CD14-positive monocyte (primary cell): ENCODE data around the gene ATG16L2. TPM values are rescaled to one million over a fixed set of nuclear protein-coding genes. Genes with fewer than 3 reads are reported as not detected.
A peak's percentile ranks its signal among the peaks of the same experiment; 100 is the strongest.

ENCODE experiments used
- DNase-seq, 3 donors: peaks; one replicate each; pipeline ENCODE4 v3.0.0-alpha.2; 2011 to 2022
- H2AFZ ChIP-seq: 2 replicates; pipeline ENCODE4 v1.6.0; 2012; ENCODE audit warnings: mild to moderate bottlenecking, low read depth, low read length, inconsistent platforms; ENCODE audit not compliant: insufficient read depth, poor library complexity, severe bottlenecking
- H3K27ac ChIP-seq, 2 donors: 1 replicate in 1 of 2; 2 replicates in 1 of 2; pipeline ENCODE4 v1.5.1; 2012 to 2013; ENCODE audit warnings: low read length in 2 of 2, control low read depth in 1 of 2, inconsistent platforms in 1 of 2, low read depth in 1 of 2, mild to moderate bottlenecking in 1 of 2
- H3K27me3 ChIP-seq, 2 donors: one replicate each; pipeline versions ENCODE4 v1.6.0 to v1.6.1; 2011 to 2013; ENCODE audit warnings: low read length in 2 of 2; ENCODE audit not compliant: control insufficient read depth in 2 of 2, insufficient read depth in 2 of 2
- H3K36me3 ChIP-seq, 2 donors: replicated peaks in 1 of 2; 1 replicate in 1 of 2; 2 replicates in 1 of 2; pipeline versions ENCODE4 v1.5.1 to v1.6.1; 2012 to 2013; ENCODE audit warnings: low read length in 2 of 2, control low read depth in 1 of 2, inconsistent platforms in 1 of 2, mild to moderate bottlenecking in 1 of 2; ENCODE audit not compliant: insufficient read depth in 2 of 2, control insufficient read depth in 1 of 2
- H3K4me1 ChIP-seq, 2 donors: 1 replicate in 1 of 2; 2 replicates in 1 of 2; pipeline versions ENCODE4 v1.5.1 to v1.6.1; 2012 to 2013; ENCODE audit warnings: low read length in 2 of 2, control low read depth in 1 of 2, inconsistent platforms in 1 of 2, mild to moderate bottlenecking in 1 of 2, moderate library complexity in 1 of 2; ENCODE audit not compliant: insufficient read depth in 2 of 2, control insufficient read depth in 1 of 2
- H3K4me2 ChIP-seq: replicated peaks from 2 replicates; pipeline ENCODE3; 2012; ENCODE audit warnings: low read length, moderate library complexity, mild to moderate bottlenecking; ENCODE audit not compliant: poor library complexity, severe bottlenecking; ENCODE audit errors: extremely low read depth
- H3K4me3 ChIP-seq, 3 experiments: fragments of 200-600 bp in 1 of 3; sonication (generic) in 1 of 3; replicated peaks in 1 of 3; 1 replicate in 2 of 3; 2 replicates in 1 of 3; pipeline ENCODE4 v1.5.1; 2011 to 2013; ENCODE audit warnings: low read length in 3 of 3, mild to moderate bottlenecking in 3 of 3, control low read depth in 2 of 3, low read depth in 2 of 3, inconsistent platforms in 1 of 3, moderate library complexity in 1 of 3
- H3K79me2 ChIP-seq: 2 replicates; pipeline ENCODE4 v1.6.0; 2012; ENCODE audit warnings: mild to moderate bottlenecking, control low read depth, inconsistent platforms, low read length, moderate library complexity; ENCODE audit not compliant: insufficient read depth
- H3K9ac ChIP-seq: 2 replicates; pipeline ENCODE4 v1.6.0; 2017; ENCODE audit warnings: low read length, mild to moderate bottlenecking; ENCODE audit not compliant: insufficient read depth, poor library complexity, severe bottlenecking
- H3K9me3 ChIP-seq, 2 donors: replicated peaks in 1 of 2; 1 replicate in 1 of 2; 2 replicates in 1 of 2; pipeline versions ENCODE4 v1.5.1 to v1.6.1; 2012 to 2013; ENCODE audit warnings: low read length in 2 of 2, control low read depth in 1 of 2; ENCODE audit not compliant: control insufficient read depth in 1 of 2, insufficient read depth in 1 of 2
- H4K20me1 ChIP-seq: 2 replicates; pipeline ENCODE4 v1.6.0; 2012; ENCODE audit warnings: mild to moderate bottlenecking, low read length, control low read depth, moderate library complexity; ENCODE audit not compliant: insufficient read depth
- H3K27ac Mint-ChIP-seq, 7 donors: one replicate each; pipeline ENCODE4 v1.8.0; 2020; ENCODE audit warnings: mild to moderate bottlenecking in 7 of 7, mixed read lengths in 7 of 7, moderate library complexity in 6 of 7, inconsistent platforms in 2 of 7
- H3K27me3 Mint-ChIP-seq, 3 donors: one replicate each; pipeline ENCODE4 v1.8.0; 2021 to 2022; ENCODE audit warnings: low read depth in 3 of 3, mild to moderate bottlenecking in 3 of 3, mixed read lengths in 3 of 3, moderate library complexity in 3 of 3, inconsistent platforms in 1 of 3
- H3K36me3 Mint-ChIP-seq, 2 donors: one replicate each; pipeline ENCODE4 v1.8.0; 2020; ENCODE audit warnings: mixed read lengths in 2 of 2, inconsistent platforms in 1 of 2, mild to moderate bottlenecking in 1 of 2
- H3K4me1 Mint-ChIP-seq: one replicate; pipeline ENCODE4 v1.8.0; 2020; ENCODE audit warnings: mild to moderate bottlenecking, mixed read lengths
- H3K4me3 Mint-ChIP-seq, 2 donors: one replicate each; pipeline ENCODE4 v1.8.0; 2020; ENCODE audit warnings: mild to moderate bottlenecking in 2 of 2, mixed read lengths in 2 of 2, moderate library complexity in 1 of 2
- H3K9me3 Mint-ChIP-seq, 7 donors: one replicate each; pipeline ENCODE4 v1.8.0; 2020 to 2022; ENCODE audit warnings: mixed read lengths in 7 of 7, mild to moderate bottlenecking in 6 of 7, moderate library complexity in 6 of 7, inconsistent platforms in 2 of 7
- WGBS: methylation state at CpG from one replicate; pipeline ENCODE4 v1.1.5; 2013; ENCODE audit warnings: missing lambda C conversion rate; ENCODE audit not compliant: insufficient coverage; 5-methylcytosine and 5-hydroxymethylcytosine counted together
- intact Hi-C, 2 donors: fragments of 100-400 bp; cut with micrococcal nuclease; formaldehyde crosslinking; loops; one replicate each; pipeline versions ENCODE4 v1.15.0 to v1.15.1; 2023
- polyA plus RNA-seq, 3 donors: library from polyadenylated mRNA; depleted of rRNA in 1 of 3; unstranded in 2 of 3; stranded (reverse) in 1 of 3; fragments of 300-500 nt in 2 of 3; fragments of >200 nt in 1 of 3; fragmentation: Illumina TruSeq in 2 of 3; gene quantifications; 1 replicate in 2 of 3; 2 replicates in 1 of 3; pipeline ENCODE4 v1.2.3, GENCODE V29; 2012 to 2021
- TF ChIP-seq, protein P1 (sequence below): fragments of 200-600 bp; IDR thresholded peaks from one replicate; pipeline ENCODE4 v1.8.0; 2022; ENCODE audit warnings: antibody characterized with exemption, mild to moderate bottlenecking

The ATG16L2 gene
- polyA plus RNA-seq, 3 donors, result 36.9 to 975 (median 46.8) TPM

GRCh38 chr11:72833083-72833733 is 19.0 kb downstream of the ATG16L2 start:
- WGBS, result 100% methylated on average over 1 of the region's 5 CpGs
- no peak overlapping the region for H3K9ac ChIP-seq
- intact Hi-C loops, result loop anchor here in 1 of 2 donors (5.0 to 10.0 kb wide), 2 partner anchors 344 to 412 kb away; no protein-coding TSS in a partner anchor

DNA sequence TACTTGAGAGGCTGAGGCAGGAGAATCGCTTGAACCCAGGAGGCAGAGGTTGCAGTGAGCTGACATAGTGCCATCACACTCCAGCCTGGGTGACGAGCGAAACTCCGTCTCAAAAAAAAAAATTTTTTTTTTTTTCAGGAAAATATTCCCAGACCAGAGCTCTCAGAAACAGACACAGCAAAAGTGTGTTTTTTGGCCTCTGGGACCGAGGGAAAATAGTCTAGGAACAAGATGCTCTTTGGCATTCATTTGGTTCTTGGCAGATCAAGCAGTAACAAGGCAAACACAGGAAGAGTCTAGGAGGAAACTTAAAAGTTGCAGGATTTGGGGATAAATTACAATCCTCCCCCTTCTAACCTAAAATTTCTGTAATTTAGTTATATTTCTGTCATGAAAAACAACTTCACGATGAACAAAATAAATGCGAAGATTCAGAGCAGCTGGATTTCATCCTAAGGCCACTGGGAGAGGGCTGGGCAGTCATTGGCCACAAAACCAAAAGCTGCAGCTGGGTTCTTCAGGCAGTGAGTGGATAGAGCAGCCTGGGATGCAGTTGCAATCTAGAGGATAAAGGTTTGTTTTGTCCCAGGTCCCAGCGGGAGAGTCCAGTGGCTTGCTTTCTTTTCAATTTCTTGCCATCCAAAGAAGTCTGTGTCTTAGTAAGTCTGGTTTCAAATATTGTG is 19.7 kb downstream of the ATG16L2 start:
- H3K4me1 ChIP-seq, result peaks cover 24 to 26% of the 10 kb centered on the region in 2 donors
- peaks cover 47 to 72% of the 10 kb centered on the region in 2 donors for H3K36me3 ChIP-seq

More at GRCh38 chr11:72833083-72833733, 19.0 kb downstream of the ATG16L2 start:
- H2AFZ ChIP-seq, result no peak overlapping the region
- Mint-ChIP-seq H3K4me3 (no peak overlapping the region), H3K9me3 (no peaks in the 10 kb centered on the region), H3K27ac (peak overlapping the region; percentile 32 to 85 (median 78)), H3K27me3 (peaks cover 0 to 2% (median 2%) of the 10 kb centered on the region in 3 donors), H3K36me3 (peaks cover 59 to 73% of the 10 kb centered on the region in 2 donors), H3K4me1 (peaks cover 43% of the 10 kb centered on the region)
- DNase-seq, result no peak
- no peaks in the 10 kb centered on the region for H3K27me3 ChIP-seq
- no peaks in the 10 kb centered on the region for H3K9me3 ChIP-seq
- no peak overlapping the region for H3K4me3 ChIP-seq
- H4K20me1 ChIP-seq, result peaks cover 51% of the 10 kb centered on the region
- H3K79me2 ChIP-seq, result peaks cover 12% of the 10 kb centered on the region
- TF ChIP-seq, protein P1, sequence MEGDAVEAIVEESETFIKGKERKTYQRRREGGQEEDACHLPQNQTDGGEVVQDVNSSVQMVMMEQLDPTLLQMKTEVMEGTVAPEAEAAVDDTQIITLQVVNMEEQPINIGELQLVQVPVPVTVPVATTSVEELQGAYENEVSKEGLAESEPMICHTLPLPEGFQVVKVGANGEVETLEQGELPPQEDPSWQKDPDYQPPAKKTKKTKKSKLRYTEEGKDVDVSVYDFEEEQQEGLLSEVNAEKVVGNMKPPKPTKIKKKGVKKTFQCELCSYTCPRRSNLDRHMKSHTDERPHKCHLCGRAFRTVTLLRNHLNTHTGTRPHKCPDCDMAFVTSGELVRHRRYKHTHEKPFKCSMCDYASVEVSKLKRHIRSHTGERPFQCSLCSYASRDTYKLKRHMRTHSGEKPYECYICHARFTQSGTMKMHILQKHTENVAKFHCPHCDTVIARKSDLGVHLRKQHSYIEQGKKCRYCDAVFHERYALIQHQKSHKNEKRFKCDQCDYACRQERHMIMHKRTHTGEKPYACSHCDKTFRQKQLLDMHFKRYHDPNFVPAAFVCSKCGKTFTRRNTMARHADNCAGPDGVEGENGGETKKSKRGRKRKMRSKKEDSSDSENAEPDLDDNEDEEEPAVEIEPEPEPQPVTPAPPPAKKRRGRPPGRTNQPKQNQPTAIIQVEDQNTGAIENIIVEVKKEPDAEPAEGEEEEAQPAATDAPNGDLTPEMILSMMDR, result no peak
- H3K36me3 ChIP-seq, result peaks cover 48 to 72% of the 10 kb centered on the region in 2 donors
- peak overlapping the region; percentile 36 to 57 for H3K27ac ChIP-seq
- H3K4me2 ChIP-seq, result no peak overlapping the region
- peaks cover 31 to 34% of the 10 kb centered on the region in 2 donors for H3K4me1 ChIP-seq

More for the DNA sequence above, 19.7 kb downstream of the ATG16L2 start:
- Mint-ChIP-seq H3K4me3 (no peak overlapping the region), H3K4me1 (peaks cover 36% of the 10 kb centered on the region), H3K36me3 (peaks cover 61 to 73% of the 10 kb centered on the region in 2 donors), H3K27ac (peak overlapping the region; percentile 55 to 99 (median 93)), H3K9me3 (no peaks in the 10 kb centered on the region), H3K27me3 (peaks cover 0 to 2% (median 2%) of the 10 kb centered on the region in 3 donors)
- Histone ChIP-seq H4K20me1 (peaks cover 43% of the 10 kb centered on the region), H3K4me3 (no peak overlapping the region), H2AFZ (no peak overlapping the region), H3K9ac (no peak overlapping the region), H3K27ac (peak overlapping the region in 1 of 2 donors; percentile 82), H3K9me3 (no peaks in the 10 kb centered on the region), H3K79me2 (peaks cover 8% of the 10 kb centered on the region), H3K27me3 (no peaks in the 10 kb centered on the region), H3K4me2 (no peak overlapping the region)
- intact Hi-C loops, result loop anchor here in 1 of 2 donors (5.0 to 10.0 kb wide), 2 partner anchors 343 to 411 kb away; no protein-coding TSS in a partner anchor
- TF ChIP-seq, protein P1, result no peak
- WGBS, result 100% methylated on average over 1 of the region's 8 CpGs
- no peak for DNase-seq
